MM.1S (cell line): ENCODE data around the gene MAS1L.

Experiments
- DNase-seq: peaks from one replicate; pipeline ENCODE4 v3.0.0-alpha.2; 2015
- H2AFZ ChIP-seq: fragments of 300-600 bp; sonication (generic); 2 replicates; pipeline ENCODE4 v1.6.0; 2016; ENCODE audit warnings: antibody characterized with exemption, low read length
- H3F3A ChIP-seq: fragments of 300-600 bp; sonication (generic); 2 replicates; pipeline ENCODE4 v1.6.1; 2016; ENCODE audit warnings: mild to moderate bottlenecking, antibody characterized with exemption, low read length, moderate library complexity, mixed read lengths; ENCODE audit not compliant: insufficient read depth
- H3K27ac ChIP-seq: fragments of 300-600 bp; sonication (generic); 2 replicates; pipeline ENCODE4 v1.5.1; 2016; ENCODE audit warnings: mild to moderate bottlenecking, low read length
- H3K27me3 ChIP-seq: fragments of 300-600 bp; sonication (generic); replicated peaks from 2 replicates; pipeline ENCODE4 v1.6.0; 2016; ENCODE audit warnings: low read length; ENCODE audit not compliant: insufficient read depth
- H3K36me3 ChIP-seq: fragments of 300-600 bp; sonication (generic); replicated peaks from 2 replicates; pipeline ENCODE4 v1.6.1; 2016; ENCODE audit warnings: mild to moderate bottlenecking, low read length, mixed read lengths; ENCODE audit not compliant: insufficient read depth
- H3K4me1 ChIP-seq: fragments of 300-600 bp; sonication (generic); 2 replicates; pipeline ENCODE4 v1.6.1; 2016; ENCODE audit warnings: low read length, mixed read lengths
- H3K4me2 ChIP-seq: fragments of 300-600 bp; sonication (generic); 2 replicates; pipeline ENCODE4 v1.6.0; 2016; ENCODE audit warnings: low read depth, low read length
- H3K4me3 ChIP-seq: fragments of 300-600 bp; sonication (generic); 2 replicates; pipeline ENCODE4 v1.5.1; 2016; ENCODE audit warnings: low read length, mixed read lengths
- H3K79me2 ChIP-seq: fragments of 300-600 bp; sonication (generic); 2 replicates; pipeline ENCODE4 v1.6.1; 2016; ENCODE audit warnings: mixed run types, low read length, mixed read lengths
- H3K9ac ChIP-seq: fragments of 300-600 bp; sonication (generic); 2 replicates; pipeline ENCODE4 v1.6.1; 2016; ENCODE audit warnings: low read length, mixed read lengths
- H3K9me2 ChIP-seq: fragments of 300-600 bp; sonication (generic); replicated peaks from 2 replicates; pipeline ENCODE4 v1.6.1; 2016; ENCODE audit warnings: mild to moderate bottlenecking, low read length, mixed read lengths; ENCODE audit not compliant: insufficient read depth
- H3K9me3 ChIP-seq: fragments of 300-600 bp; sonication (generic); replicated peaks from 2 replicates; pipeline ENCODE4 v1.6.1; 2016; ENCODE audit warnings: mild to moderate bottlenecking, low read length, mixed read lengths; ENCODE audit not compliant: insufficient read depth
- H4K20me1 ChIP-seq: fragments of 300-600 bp; sonication (generic); 2 replicates; pipeline ENCODE4 v1.6.1; 2016; ENCODE audit warnings: mild to moderate bottlenecking, low read length, moderate library complexity, mixed read lengths; ENCODE audit not compliant: insufficient read depth
- CTCF ChIP-seq: fragments of 300-600 bp; sonication (generic); IDR thresholded peaks from 2 replicates; pipeline ENCODE4 v1.5.1; 2016; ENCODE audit warnings: antibody characterized with exemption, low read length, mixed read lengths
- EZH2 ChIP-seq: fragments of 300-600 bp; sonication (generic); optimal IDR thresholded peaks from 2 replicates; pipeline ENCODE3; 2017; ENCODE audit warnings: low read depth, mild to moderate bottlenecking, antibody characterized with exemption, low read length, mixed read lengths
- EZH2phosphoT487 ChIP-seq: fragments of 300-600 bp; sonication (generic); IDR thresholded peaks from 2 replicates; pipeline ENCODE4 v1.6.1; 2018; ENCODE audit warnings: antibody characterized with exemption, low read length

MAS1L gene

GRCh38 chr6:29522227-29522626 lies 34.5 kb upstream of the MAS1L start:
- no peak for TF ChIP-seq CTCF
- no peak for TF ChIP-seq EZH2
- no peak for TF ChIP-seq EZH2phosphoT487
- Histone ChIP-seq H3K79me2 (no peaks in the 10 kb centered on the region), H3K4me2 (no peak overlapping the region), H4K20me1 (no peaks in the 10 kb centered on the region), H3K27ac (no peak overlapping the region), H3K9me3 (no peaks in the 10 kb centered on the region), H2AFZ (no peak overlapping the region), H3F3A (no peaks in the 10 kb centered on the region), H3K9me2 (no peaks in the 10 kb centered on the region), H3K4me3 (no peak overlapping the region), H3K9ac (no peak overlapping the region), H3K27me3 (no peaks in the 10 kb centered on the region), H3K36me3 (no peaks in the 10 kb centered on the region), H3K4me1 (no peaks in the 10 kb centered on the region)
- no peak for DNase-seq

- Histone ChIP-seq H3K79me2 (no peaks in the 10 kb centered on the region), H3K9me2 (no peaks in the 10 kb centered on the region), H3K9ac (no peak overlapping the region), H3F3A (no peaks in the 10 kb centered on the region), H4K20me1 (no peaks in the 10 kb centered on the region), H3K27me3 (no peaks in the 10 kb centered on the region), H3K4me1 (no peaks in the 10 kb centered on the region), H2AFZ (no peak overlapping the region), H3K27ac (no peak overlapping the region), H3K4me3 (no peak overlapping the region), H3K9me3 (no peaks in the 10 kb centered on the region), H3K4me2 (no peak overlapping the region), H3K36me3 (no peaks in the 10 kb centered on the region)
- no peak for DNase-seq
- no peak for TF ChIP-seq EZH2
Observed at GRCh38 chr6:29521006-29521680, 33.4 kb upstream of the MAS1L start.

- H3K79me2 ChIP-seq: no peaks in the 10 kb centered on the region
- no peaks in the 10 kb centered on the region for H3K9me3 ChIP-seq
- no peaks in the 10 kb centered on the region for H3K27me3 ChIP-seq
- H2AFZ ChIP-seq: no peak overlapping the region
- H4K20me1 ChIP-seq: no peaks in the 10 kb centered on the region
- no peak overlapping the region for H3K27ac ChIP-seq
- H3K36me3 ChIP-seq: no peaks in the 10 kb centered on the region
- H3F3A ChIP-seq: no peaks in the 10 kb centered on the region
- no peaks in the 10 kb centered on the region for H3K4me1 ChIP-seq
- H3K9me2 ChIP-seq: no peaks in the 10 kb centered on the region
- H3K4me3 ChIP-seq: no peak overlapping the region
- TF ChIP-seq CTCF (no peak), EZH2 (no peak), EZH2phosphoT487 (no peak)
- H3K4me2 ChIP-seq: no peak overlapping the region
- H3K9ac ChIP-seq: no peak overlapping the region
- DNase-seq: no peak
Observed at GRCh38 chr6:29520232-29520631, 32.5 kb upstream of the MAS1L start.

- no peaks in the 10 kb centered on the region for H3K9me3 ChIP-seq
- H3K4me3 ChIP-seq: no peak overlapping the region
- no peaks in the 10 kb centered on the region for H3K79me2 ChIP-seq
- H3K4me2 ChIP-seq: no peak overlapping the region
- H3K9me2 ChIP-seq: no peaks in the 10 kb centered on the region
- H3K36me3 ChIP-seq: no peaks in the 10 kb centered on the region
- no peak for DNase-seq
- H3F3A ChIP-seq: no peaks in the 10 kb centered on the region
- H2AFZ ChIP-seq: no peak overlapping the region
- H3K27me3 ChIP-seq: no peaks in the 10 kb centered on the region
- H3K27ac ChIP-seq: no peak overlapping the region
- H3K9ac ChIP-seq: no peak overlapping the region
- no peaks in the 10 kb centered on the region for H4K20me1 ChIP-seq
- TF ChIP-seq CTCF (no peak), EZH2phosphoT487 (no peak), EZH2 (no peak)
- no peaks in the 10 kb centered on the region for H3K4me1 ChIP-seq
Observed at GRCh38 chr6:29519291-29520010, 31.7 kb upstream of the MAS1L start.
